MCF 10A (cell line): ENCODE data around the gene PRG2. TPM values are rescaled to one million over a fixed set of nuclear protein-coding genes. Genes with fewer than 3 reads are reported as not detected.

Source experiments
- BruUV-seq: library from RNA; stranded (reverse); fragments of 400-500 nt; replicated peaks from 2 replicates; lab custom pipeline; 2021; lab: Mats Ljungman, UMichigan
- CTCF ChIA-PET: fragments of 300-600 bp; sonication (Branson Sonifier 250); formaldehyde crosslinking; extraction: SDS; loops from one replicate; lab custom pipeline; 2021; ENCODE audit warnings: antibody characterized with exemption, inconsistent platforms; lab: Yijun Ruan, JAX
- POLR2A ChIA-PET: fragments of 300-600, 350-650 bp; sonication (Branson Sonifier 250); formaldehyde crosslinking; extraction: SDS; loops from one replicate; lab custom pipeline; 2020; ENCODE audit warnings: antibody characterized with exemption, inconsistent platforms; lab: Yijun Ruan, JAX
- DNase-seq: peaks from one replicate; pipeline ENCODE4 v3.0.0-alpha.2; 2018; ENCODE audit not compliant: unreplicated experiment
- H3K27ac Mint-ChIP-seq: one replicate; pipeline ENCODE4 v1.8.0; 2022; ENCODE audit warnings: mild to moderate bottlenecking, low read depth, mixed read lengths; ENCODE audit not compliant: unreplicated experiment
- H3K27me3 Mint-ChIP-seq: one replicate; pipeline ENCODE4 v1.8.0; 2022; ENCODE audit warnings: mixed read lengths; ENCODE audit not compliant: insufficient read depth, unreplicated experiment
- H3K36me3 Mint-ChIP-seq: one replicate; pipeline ENCODE4 v1.8.0; 2022; ENCODE audit warnings: mild to moderate bottlenecking, moderate library complexity, mixed read lengths; ENCODE audit not compliant: insufficient read depth, unreplicated experiment
- H3K4me1 Mint-ChIP-seq: one replicate; pipeline ENCODE4 v1.8.0; 2022; ENCODE audit warnings: mixed read lengths; ENCODE audit not compliant: insufficient read depth, unreplicated experiment
- H3K4me3 Mint-ChIP-seq: one replicate; pipeline ENCODE4 v1.8.0; 2022; ENCODE audit warnings: mild to moderate bottlenecking, moderate library complexity, mixed read lengths; ENCODE audit not compliant: unreplicated experiment
- H3K9me3 Mint-ChIP-seq: one replicate; pipeline ENCODE4 v1.8.0; 2022; ENCODE audit warnings: mixed read lengths; ENCODE audit not compliant: unreplicated experiment
- CTCF ChIP-seq: fragments of 200-600 bp; IDR thresholded peaks from one replicate; pipeline ENCODE4 v1.8.0; 2022; ENCODE audit warnings: antibody characterized with exemption, mild to moderate bottlenecking; ENCODE audit not compliant: unreplicated experiment
- intact Hi-C: fragments of 100-400 bp; cut with micrococcal nuclease; formaldehyde crosslinking; loops from 2 replicates; pipeline ENCODE4 v1.14.1; 2022
- total RNA-seq: library from RNA; stranded (reverse); gene quantifications from 2 replicates; pipeline ENCODE4 v1.2.3, GENCODE V29; 2022

PRG2 gene
- total RNA-seq, 1 experiment from 2014 or later, result not detected

DNA sequence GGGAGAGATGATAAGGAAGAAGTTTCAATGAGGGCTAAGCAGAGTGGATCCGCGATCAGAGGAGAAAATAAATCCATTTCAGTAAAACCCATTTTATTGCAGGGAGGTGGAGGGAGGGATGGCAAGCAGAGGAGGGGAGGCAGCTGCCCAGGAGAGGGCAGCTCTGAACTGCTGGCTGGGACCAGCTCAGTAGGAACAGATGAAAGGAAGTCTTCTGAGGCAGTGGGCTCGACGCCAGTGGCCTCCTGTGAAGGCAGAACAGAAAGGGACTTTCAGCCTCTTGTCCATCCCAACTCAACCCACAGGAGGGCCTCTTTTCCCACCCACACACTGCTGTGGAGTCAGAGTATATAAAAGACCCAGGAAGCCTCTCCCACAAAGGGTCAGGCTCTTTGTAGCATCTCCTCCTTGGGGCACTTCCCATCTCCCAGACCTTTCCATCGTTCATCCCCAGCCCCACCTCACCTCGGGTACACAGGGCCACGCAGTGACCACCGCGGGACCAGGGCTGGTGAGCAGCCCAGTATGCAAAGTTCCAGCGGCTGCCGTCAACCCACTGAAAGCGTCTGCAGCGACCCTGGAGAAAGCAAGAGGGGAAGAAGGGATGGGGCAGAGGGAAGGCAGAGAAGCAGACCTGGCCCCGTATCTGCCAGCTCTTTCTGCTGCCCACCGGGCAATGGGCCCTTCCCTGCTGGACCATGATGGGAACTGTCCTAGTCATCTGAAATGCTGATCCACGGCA lies 3.0 kb downstream of the PRG2 start:
- Mint-ChIP-seq H3K4me1 (no peaks in the 10 kb centered on the region), H3K36me3 (no peaks in the 10 kb centered on the region), H3K27ac (no peak overlapping the region), H3K4me3 (no peak overlapping the region), H3K9me3 (no peaks in the 10 kb centered on the region), H3K27me3 (peaks cover 83% of the 10 kb centered on the region)
- no TSS peak for BruUV-seq
- intact Hi-C loops, result no loop called here
- ChIA-PET POLR2A (no interaction called here), CTCF (no interaction called here)
- no peak for TF ChIP-seq CTCF
- DNase-seq, result no peak

- CTCF ChIA-PET, result no interaction called here
- peaks cover 85% of the 10 kb centered on the region for H3K27me3 Mint-ChIP-seq
- H3K9me3 Mint-ChIP-seq, result no peaks in the 10 kb centered on the region
- H3K36me3 Mint-ChIP-seq, result no peaks in the 10 kb centered on the region
- no peaks in the 10 kb centered on the region for H3K4me1 Mint-ChIP-seq
- no peak overlapping the region for H3K27ac Mint-ChIP-seq
- intact Hi-C loops, result no loop called here
- BruUV-seq, result no TSS peak
- TF ChIP-seq CTCF, result no peak
- POLR2A ChIA-PET, result no interaction called here
- no peak for DNase-seq
- no peak overlapping the region for H3K4me3 Mint-ChIP-seq
Observed at GRCh38 chr11:57386178-57386940, 4.1 kb downstream of the PRG2 start.

- no peak for TF ChIP-seq CTCF
- CTCF ChIA-PET, result interaction anchor here (0.6 kb wide), 1 partner anchor 77 kb away, joined by 3 read pairs; no protein-coding TSS in a partner anchor
- no TSS peak for BruUV-seq
- DNase-seq, result no peak
- intact Hi-C loops, result no loop called here
- Mint-ChIP-seq H3K27me3 (peaks cover 64% of the 10 kb centered on the region), H3K4me3 (no peak within 1 kb of the TSS), H3K4me1 (no peaks in the 10 kb centered on the region), H3K36me3 (peaks cover 6% of the 10 kb centered on the region), H3K9me3 (no peaks in the 10 kb centered on the region), H3K27ac (no peak within 1 kb of the TSS)
- POLR2A ChIA-PET, result no interaction called here
Observed at GRCh38 chr11:57380975-57381374, 9.5 kb downstream of the PRG2 start, which contains the start of gene PRG3. TSS of gene PRG3 (minus strand) at chr11:57381150. CDS start at chr11:57380708, 442 bp downstream.

GRCh38 chr11:57379732-57380131 lies 10.7 kb downstream of the PRG2 start:
- no peak for TF ChIP-seq CTCF
- H3K9me3 Mint-ChIP-seq, result no peaks in the 10 kb centered on the region
- no peak overlapping the region for H3K4me3 Mint-ChIP-seq
- intact Hi-C loops, result no loop called here
- BruUV-seq, result no TSS peak
- no peak overlapping the region for H3K27ac Mint-ChIP-seq
- H3K36me3 Mint-ChIP-seq, result peaks cover 6% of the 10 kb centered on the region
- ChIA-PET POLR2A (interaction anchor here (0.8 to 1.0 kb wide), 2 partner anchors 14 to 145 kb away, joined by 3 read pairs; no protein-coding TSS in a partner anchor), CTCF (interaction anchor here (0.5 to 1.2 kb wide), 5 partner anchors 147 to 1835 kb away, joined by 3 to 4 read pairs (median 4); partner anchors contain the start of gene FAM111B)
- no peaks in the 10 kb centered on the region for H3K4me1 Mint-ChIP-seq
- H3K27me3 Mint-ChIP-seq, result peaks cover 52% of the 10 kb centered on the region
- DNase-seq, result peak; percentile 46
